Measurements from ENCODE around the gene USP33.

Gene USP33

DNA sequence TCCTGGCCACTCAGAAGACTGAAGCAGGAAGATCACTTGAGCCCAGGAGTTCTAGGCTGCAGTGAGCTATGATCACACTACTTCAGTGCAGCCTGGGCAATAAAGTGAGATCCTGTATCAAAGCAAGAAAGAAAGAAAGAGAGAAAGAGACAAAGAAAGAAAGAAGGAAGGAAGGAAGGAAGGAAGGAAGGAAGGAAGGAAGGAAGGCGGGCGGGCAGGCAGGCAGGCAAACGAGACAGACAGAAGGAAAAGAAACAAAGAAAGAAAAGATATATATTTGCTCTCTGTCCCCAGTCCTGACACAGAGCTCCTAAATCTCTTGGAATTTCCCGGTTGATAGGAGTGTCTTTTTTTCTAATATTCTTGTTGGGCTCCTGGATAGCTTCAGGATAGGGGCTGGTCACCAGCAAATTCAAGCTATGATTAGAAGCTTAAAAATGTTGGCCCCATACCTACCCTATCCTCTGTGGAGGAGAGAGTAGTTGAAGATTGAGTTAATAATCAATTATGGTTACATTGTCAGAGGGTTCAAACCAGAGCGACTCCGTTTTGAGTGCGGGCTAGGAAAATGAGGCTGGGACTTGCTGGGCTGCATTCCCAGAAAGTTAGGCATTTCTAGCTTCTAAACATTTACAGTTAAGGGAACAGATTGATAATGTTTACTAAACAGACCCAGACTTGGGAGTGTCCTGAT, 16.5 kb upstream of the USP33 start:
- Histone ChIP-seq H3K27me3 (ENCODE audit: control insufficient read depth, low read length) (no peaks in the 10 kb centered on the region), H3F3A (ENCODE audit: control insufficient read depth, insufficient read depth) (0 out of 2 replicates have a peak, but pooled peaks cover 2% of the 10 kb centered on the region), H3K4me2 (ENCODE audit: low read length) (no peak overlapping the region), H3K4me1 (ENCODE audit: control insufficient read depth, low read length) (peaks cover 36% of the 10 kb centered on the region), H3K9me3 (ENCODE audit: control insufficient read depth, insufficient read depth, low read length) (no peaks in the 10 kb centered on the region), H3K36me3 (ENCODE audit: control insufficient read depth, low read length) (no peaks in the 10 kb centered on the region; the same call in 1 of the 2 replicates), H3K27ac (ENCODE audit: low read depth, low read length) (no peak overlapping the region), H3K4me3 (ENCODE audit: low read length) (no peak overlapping the region), H3K9me2 (replicated peaks; ENCODE audit: control insufficient read depth, low read length) (no peaks in the 10 kb centered on the region), H3K79me2 (ENCODE audit: control insufficient read depth, low read length) (peaks cover 18% of the 10 kb centered on the region), H4K20me1 (ENCODE audit: control insufficient read depth, insufficient read depth, low read depth, low read length) (no peaks in the 10 kb centered on the region)
- no peak for TF ChIP-seq EZH2phosphoT487 (IDR thresholded peaks at IDR 0.05; ENCODE audit: borderline replicate concordance, low read length)
- TF ChIP-seq, protein P1, sequence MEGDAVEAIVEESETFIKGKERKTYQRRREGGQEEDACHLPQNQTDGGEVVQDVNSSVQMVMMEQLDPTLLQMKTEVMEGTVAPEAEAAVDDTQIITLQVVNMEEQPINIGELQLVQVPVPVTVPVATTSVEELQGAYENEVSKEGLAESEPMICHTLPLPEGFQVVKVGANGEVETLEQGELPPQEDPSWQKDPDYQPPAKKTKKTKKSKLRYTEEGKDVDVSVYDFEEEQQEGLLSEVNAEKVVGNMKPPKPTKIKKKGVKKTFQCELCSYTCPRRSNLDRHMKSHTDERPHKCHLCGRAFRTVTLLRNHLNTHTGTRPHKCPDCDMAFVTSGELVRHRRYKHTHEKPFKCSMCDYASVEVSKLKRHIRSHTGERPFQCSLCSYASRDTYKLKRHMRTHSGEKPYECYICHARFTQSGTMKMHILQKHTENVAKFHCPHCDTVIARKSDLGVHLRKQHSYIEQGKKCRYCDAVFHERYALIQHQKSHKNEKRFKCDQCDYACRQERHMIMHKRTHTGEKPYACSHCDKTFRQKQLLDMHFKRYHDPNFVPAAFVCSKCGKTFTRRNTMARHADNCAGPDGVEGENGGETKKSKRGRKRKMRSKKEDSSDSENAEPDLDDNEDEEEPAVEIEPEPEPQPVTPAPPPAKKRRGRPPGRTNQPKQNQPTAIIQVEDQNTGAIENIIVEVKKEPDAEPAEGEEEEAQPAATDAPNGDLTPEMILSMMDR (IDR thresholded peaks at IDR 0.05; ENCODE audit: low read depth, low read length, poor library complexity, severe bottlenecking): no peak

DNA sequence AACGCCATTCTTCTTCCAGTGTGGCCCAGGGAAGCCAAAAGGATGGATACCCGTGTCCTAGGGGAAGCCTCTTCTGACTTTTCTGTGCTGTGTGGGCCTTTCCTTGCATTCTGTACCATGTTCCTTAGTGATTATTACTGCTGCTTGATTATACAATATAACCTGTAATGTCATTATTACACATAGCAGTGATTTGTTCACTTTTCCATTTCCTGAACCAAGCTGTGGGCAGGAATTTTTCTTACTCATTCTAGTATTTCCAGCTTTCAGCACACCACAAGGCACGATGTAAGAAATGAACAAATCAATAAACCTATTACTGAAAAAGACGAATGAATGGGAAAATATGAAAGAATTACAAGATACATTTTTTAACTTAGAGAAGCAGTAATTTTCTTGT, 8.4 kb upstream of the USP33 start:
- H3K4me1 ChIP-seq (ENCODE audit: control insufficient read depth, low read length): peaks cover 37% of the 10 kb centered on the region
- no peak for TF ChIP-seq EZH2phosphoT487 (IDR thresholded peaks at IDR 0.05; ENCODE audit: borderline replicate concordance, low read length)
- TF ChIP-seq, protein P1 (IDR thresholded peaks at IDR 0.05; ENCODE audit: low read depth, low read length, poor library complexity, severe bottlenecking): no peak
- no peaks in the 10 kb centered on the region for H3K9me2 ChIP-seq (replicated peaks; ENCODE audit: control insufficient read depth, low read length)
- no peaks in the 10 kb centered on the region for H3K79me2 ChIP-seq (ENCODE audit: control insufficient read depth, low read length)
- H3K27ac ChIP-seq (ENCODE audit: low read depth, low read length): no peak overlapping the region
- no peaks in the 10 kb centered on the region for H3K27me3 ChIP-seq (ENCODE audit: control insufficient read depth, low read length)
- H3K9me3 ChIP-seq (ENCODE audit: control insufficient read depth, insufficient read depth, low read length): no peaks in the 10 kb centered on the region
- H3F3A ChIP-seq (ENCODE audit: control insufficient read depth, insufficient read depth): peaks cover 3% of the 10 kb centered on the region; the same call in 1 of the 2 replicates
- no peaks in the 10 kb centered on the region for H3K36me3 ChIP-seq (ENCODE audit: control insufficient read depth, low read length)
- no peaks in the 10 kb centered on the region for H4K20me1 ChIP-seq (ENCODE audit: control insufficient read depth, insufficient read depth, low read depth, low read length)
- H3K4me3 ChIP-seq (ENCODE audit: low read length): no peak overlapping the region
- no peak overlapping the region for H3K4me2 ChIP-seq (ENCODE audit: low read length)

DNA sequence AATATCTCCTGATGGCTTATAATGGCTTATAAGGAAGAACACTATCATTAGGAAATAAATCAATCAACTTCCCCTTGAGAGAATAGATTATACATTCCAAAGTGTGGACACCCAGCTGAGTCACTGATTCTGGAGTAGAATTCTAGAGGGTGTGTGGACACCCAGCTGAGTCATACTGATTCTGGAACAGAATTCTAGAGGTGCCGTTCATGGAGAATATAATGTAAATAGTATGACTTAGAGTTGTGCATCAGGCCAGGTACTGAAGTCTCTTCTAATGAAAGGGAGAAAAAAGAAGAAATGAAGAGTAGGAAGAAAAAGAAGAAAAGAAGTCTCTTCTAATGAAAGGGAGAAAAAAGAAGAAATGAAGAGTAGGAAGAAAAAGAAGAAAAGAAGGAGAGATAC, 2.4 kb upstream of the USP33 start:
- peaks cover 26% of the 10 kb centered on the region for H3K79me2 ChIP-seq (ENCODE audit: control insufficient read depth, low read length)
- TF ChIP-seq EZH2phosphoT487 (IDR thresholded peaks at IDR 0.05; ENCODE audit: borderline replicate concordance, low read length): no peak
- TF ChIP-seq, protein P1 (IDR thresholded peaks at IDR 0.05; ENCODE audit: low read depth, low read length, poor library complexity, severe bottlenecking): no peak
- H3K36me3 ChIP-seq (ENCODE audit: control insufficient read depth, low read length): peaks cover 3% of the 10 kb centered on the region
- no peak overlapping the region for H3K4me3 ChIP-seq (ENCODE audit: low read length)
- H4K20me1 ChIP-seq (ENCODE audit: control insufficient read depth, insufficient read depth, low read depth, low read length): 0 out of 2 replicates have a peak, but pooled peaks cover 4% of the 10 kb centered on the region
- H3K4me1 ChIP-seq (ENCODE audit: control insufficient read depth, low read length): peaks cover 30% of the 10 kb centered on the region
- H3K27me3 ChIP-seq (ENCODE audit: control insufficient read depth, low read length): no peaks in the 10 kb centered on the region
- H3K4me2 ChIP-seq (ENCODE audit: low read length): no peak overlapping the region
- no peaks in the 10 kb centered on the region for H3F3A ChIP-seq (ENCODE audit: control insufficient read depth, insufficient read depth)
- H3K9me3 ChIP-seq (ENCODE audit: control insufficient read depth, insufficient read depth, low read length): no peaks in the 10 kb centered on the region
- no peaks in the 10 kb centered on the region for H3K9me2 ChIP-seq (replicated peaks; ENCODE audit: control insufficient read depth, low read length)
- H3K27ac ChIP-seq (ENCODE audit: low read depth, low read length): no peak overlapping the region

All from DOHH2 (cell line).